Measurements from ENCODE around the gene USP48.
A peak's percentile ranks its signal among the peaks of the same experiment; 100 is the strongest.

The USP48 gene

GRCh38 chr1:21667348-21668231, 115.4 kb downstream of the USP48 start:
- no peak for DNase-seq

GRCh38 chr1:21666576-21667320, 116.2 kb downstream of the USP48 start:
- peak in 1 of 2 experiments; percentile 7 for DNase-seq

- peak in 1 of 2 experiments; percentile 21 for DNase-seq
Observed at GRCh38 chr1:21665711-21666575, 117.0 kb downstream of the USP48 start.

DNA sequence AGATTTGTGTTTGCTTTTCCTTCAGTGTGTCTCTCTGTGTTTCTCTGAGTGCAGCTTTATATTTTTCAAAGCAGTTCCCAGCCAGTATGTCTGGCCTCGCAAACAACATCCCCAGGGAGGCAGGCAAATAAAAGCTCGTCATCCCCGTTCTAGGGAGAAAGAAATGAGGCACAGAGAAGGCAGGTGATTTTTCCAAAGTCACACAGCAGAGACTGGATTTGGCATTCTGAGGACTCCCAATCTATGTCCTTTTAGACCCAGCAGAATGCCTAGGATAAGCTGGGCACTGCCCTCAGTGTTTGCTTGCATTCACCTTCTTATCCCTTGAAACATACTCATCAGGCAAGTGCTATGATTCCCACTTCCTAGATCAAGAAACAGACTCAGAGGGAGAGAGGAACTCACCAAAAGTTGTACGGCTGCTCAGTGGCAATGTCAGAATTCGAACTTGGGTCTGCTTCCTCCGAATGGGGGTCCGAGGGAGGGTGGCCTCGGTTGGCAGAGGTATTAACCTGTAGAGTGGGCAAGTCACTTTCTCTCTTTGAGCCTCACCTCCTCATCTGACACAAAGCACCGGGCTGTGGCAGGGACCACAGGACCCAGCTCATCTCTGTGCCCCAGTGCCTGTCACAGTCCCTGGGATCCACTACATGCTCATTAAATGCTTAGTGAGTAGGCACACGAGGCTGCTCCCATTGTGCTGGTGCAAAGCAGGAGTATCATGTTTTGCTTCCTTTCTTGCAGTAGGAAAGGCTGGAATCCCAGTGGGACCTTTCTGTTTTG, 118.0 kb downstream of the USP48 start:
- no peak for DNase-seq

DNA sequence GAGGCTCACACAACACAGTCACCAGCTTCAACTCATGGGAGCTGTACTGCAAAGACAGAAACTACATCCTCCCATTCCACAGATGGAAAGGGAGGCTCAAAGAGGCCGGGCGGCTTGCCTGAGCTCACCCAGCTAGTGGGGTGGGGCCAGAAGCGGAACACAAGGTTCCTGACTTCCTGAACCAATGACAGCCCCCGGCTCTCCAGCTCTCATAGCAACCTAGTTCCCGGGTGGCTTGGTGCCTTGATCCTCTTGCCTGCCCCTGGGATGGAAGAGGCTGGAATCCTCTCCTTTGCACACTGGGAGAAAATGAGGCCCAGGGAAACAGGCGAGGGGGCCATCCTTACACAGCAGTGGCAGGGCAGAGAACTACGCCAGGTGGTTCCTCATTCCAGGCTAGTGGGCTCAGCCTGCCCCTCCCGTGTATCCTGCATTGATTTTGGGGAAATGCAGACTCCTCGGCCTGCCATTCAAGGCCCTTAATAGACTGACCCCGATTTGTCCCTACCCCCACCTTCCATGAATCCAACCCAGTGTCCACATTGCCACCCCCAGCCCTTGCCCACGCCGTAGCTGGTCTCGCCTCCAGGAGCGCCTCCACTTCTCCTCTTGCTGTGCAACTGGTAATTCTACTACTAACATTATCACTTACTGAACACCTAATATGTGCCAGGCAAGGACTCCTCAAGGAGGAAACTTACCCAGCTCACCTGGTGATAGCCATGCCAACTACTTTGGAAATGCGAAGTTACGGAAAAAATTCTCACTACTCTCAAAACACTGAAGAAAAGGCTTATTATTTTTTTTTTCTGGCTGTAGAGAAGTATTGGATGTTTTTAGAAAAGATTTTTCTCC, 118.8 kb downstream of the USP48 start:
- DNase-seq, result no peak

DNA sequence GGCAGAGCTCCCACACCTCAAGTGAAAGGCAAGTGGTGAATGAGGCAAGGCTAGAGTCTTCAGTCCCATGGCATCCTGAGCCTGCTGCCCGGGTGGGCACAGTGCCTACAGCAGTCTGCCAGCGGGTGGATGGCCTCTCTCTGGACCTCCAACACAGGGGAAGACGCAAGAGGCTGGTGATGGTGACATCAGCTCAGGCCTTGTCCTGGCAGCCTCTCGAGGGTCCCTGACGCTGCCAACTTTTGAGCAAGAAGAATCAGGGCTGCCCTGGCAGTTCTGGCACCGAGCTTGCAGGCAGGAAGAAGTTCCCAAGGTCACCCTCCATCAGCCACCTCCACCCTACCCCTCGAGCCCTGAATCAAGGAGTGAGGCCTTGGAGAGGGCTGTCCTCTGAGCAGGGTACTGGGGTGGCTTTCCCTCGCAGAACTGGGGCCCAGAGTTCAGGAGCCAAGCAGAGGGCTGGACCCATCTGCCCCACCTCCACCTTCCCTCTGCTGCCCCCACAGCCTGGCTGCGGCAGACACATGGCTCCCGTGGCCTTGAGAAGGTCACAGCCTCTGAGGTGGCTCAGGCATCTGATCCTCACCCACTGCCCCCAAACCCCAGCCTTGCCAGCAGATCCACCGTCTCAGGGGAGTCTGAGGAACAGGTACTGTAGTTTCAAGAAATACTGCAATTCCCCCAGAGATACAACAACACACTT, 119.5 kb downstream of the USP48 start:
- no peak for DNase-seq

DNA sequence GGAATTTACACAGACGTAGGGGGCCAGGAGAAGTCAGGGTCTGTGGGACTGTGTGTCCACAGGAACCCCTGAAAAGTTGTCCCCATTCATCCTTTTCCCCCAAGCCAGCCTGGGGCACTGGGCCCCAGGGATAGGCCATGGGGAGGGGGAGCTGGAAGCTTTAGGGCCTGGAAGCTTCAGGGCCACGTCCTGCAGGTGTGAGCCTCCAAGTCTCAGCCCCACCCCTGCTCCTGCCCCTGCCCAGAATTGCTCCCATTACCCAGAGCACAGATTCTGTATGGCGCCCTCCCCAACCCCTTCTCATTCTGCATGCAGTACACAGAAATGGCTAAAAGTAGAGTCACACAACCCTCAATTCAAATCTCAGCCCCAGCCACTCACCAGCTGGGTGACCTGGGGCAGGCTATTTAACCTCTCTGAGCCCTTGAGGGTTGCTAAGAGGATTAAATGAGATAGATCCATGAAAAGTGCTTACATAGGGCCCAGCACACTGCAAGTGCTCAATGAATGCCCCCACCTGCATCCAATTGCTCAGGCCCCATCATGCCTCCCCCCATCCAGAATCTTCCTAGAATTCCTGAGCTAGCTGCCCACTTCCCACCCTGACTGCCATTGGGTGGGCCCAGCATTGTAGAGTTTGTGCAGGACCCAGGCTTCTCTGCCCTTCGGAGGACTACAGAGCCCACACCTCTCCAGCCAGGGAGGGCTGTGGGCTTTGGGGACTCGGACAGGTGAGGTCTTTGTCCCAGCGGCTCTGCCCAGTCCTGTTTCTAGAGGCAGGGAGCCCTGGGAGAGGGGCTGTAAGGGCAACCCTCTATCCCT, 120.3 kb downstream of the USP48 start:
- no peak for DNase-seq

- DNase-seq, result no peak
Observed at GRCh38 chr1:21661886-21662285, 121.1 kb downstream of the USP48 start.

DNA sequence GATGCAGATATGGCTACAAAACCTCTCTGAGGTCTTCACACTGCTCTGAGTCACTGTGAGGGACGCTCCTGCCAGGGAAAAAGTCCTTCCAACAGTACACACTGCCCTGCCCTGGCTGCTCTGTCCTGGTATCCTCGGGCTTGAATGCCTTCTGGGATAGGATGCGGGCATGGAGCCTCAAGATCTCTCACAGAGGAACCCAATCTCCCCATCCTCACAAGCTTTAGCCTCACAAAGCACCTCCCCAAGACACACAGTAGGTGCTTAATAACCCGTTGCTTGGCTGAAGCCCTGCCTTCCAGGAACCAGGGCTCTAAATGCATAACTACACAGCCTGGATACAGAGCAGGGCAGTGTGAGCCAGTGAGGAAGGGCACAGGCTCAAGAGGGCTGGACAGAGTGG, 123.0 kb downstream of the USP48 start:
- no peak for DNase-seq

DNA sequence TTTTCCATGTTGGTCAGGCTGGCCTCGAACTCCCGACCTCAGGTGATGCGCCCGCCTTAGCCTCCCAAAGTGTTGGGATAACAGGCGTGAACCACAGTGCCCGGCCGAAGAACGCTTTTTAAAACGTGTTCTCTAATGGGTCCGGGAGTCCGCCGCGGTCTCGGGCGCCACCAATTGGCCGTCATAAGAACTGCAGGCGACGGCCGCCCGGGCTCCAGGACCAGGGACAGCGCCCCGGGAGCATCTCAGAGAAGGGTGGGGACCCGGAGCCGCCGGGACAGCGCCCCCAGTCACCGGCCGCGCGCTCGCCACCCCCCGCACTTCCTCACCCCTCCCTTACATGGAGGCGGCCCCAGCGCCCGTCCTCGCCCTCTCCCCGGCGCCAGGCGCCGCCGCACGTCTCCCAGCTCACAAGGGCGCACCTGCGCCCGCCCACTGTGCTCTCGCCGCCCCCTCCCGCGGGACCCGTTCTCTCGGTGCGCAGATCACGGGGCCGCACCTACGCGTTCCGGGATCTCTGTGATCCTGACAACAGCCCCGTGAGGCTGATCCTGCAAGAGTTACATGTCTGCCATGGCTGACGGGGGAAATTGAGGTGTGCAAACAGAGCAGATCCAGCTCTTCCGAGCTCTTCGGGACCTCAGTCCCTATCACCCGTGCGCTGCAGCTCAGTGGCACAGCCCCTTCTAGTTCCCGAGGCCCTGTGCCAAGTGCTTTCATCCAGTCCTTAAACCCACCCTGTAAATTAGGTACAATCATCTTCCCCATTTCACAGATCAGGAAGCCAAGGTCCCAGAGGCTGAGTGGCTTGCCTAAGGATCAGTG, 123.6 kb downstream of the USP48 start:
- no peak for DNase-seq

GRCh38 chr1:21657456-21658190, 125.3 kb downstream of the USP48 start:
- no peak for DNase-seq

GRCh38 chr1:21655748-21656147, 127.2 kb downstream of the USP48 start:
- DNase-seq, result no peak

DNA sequence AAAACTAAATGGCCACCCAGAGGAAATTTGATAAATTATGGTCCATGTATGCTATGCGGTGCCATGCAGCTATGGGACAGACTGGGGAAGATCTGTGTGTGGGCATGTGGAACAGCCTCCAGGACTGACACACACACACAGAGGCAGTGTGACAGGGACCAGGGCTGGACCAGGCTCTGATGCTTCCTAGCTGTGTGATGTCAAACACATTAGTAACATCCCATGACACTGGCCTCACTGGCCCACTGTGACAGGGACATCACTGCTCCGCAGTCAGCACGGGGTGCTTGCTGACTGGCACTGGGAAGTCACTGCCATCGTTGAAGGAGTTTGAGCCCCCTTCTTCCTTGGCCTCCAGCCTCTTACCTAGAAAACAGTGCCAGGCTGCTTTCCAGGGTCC, 127.7 kb downstream of the USP48 start:
- no peak for DNase-seq

DNA sequence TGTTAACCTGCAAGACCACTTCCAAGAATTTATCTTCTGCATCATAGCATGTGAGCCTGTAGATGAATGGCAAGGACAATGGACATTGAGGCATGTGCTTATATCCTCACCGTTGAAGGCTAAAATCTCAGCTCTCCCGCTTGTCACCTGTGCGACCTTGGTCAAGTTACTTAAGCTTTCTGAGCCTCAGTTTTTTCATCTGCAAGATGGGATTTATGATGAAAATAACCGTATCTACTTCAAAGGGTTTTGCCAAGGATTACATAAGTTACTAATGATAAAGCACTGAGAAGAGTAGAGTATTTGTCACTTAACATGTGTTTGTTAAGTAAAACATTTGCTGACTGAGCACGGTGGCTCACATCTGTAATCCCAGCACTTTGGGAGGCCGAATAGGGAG, 128.7 kb downstream of the USP48 start:
- no peak for DNase-seq

GRCh38 chr1:21653744-21654100, 129.2 kb downstream of the USP48 start:
- DNase-seq, result no peak

GRCh38 chr1:21652937-21653743, 129.8 kb downstream of the USP48 start:
- DNase-seq, result no peak

Data from cerebellar nuclear complex (tissue), 1 donor.